Measurements from ENCODE around the gene PFN3.
A peak's percentile ranks its signal among the peaks of the same experiment; 100 is the strongest.

The PFN3 gene

DNA sequence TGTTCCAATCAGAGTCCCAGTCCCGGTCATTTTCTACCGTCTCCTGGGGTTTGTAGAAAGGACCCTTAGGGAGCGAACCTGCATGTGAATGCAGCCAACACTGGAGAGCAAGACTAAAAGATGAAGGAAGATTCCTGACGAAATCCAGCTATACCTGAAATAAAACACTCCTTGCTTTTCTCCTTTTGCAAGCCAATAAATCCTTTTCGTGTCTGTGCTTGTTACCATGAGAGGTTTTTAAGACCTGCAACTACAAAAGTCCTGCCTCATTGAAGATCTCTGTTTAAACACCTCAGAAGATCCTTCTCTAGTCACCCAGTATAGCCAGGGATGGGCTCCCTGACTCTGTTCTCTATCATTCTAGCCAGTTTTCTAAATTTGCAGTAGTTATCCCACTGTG lies 26.2 kb downstream of the PFN3 start:
- Histone ChIP-seq H3K9me3 (ENCODE audit: control insufficient read depth in 1 of 2, low read length in 2 of 2) (no peaks in the 10 kb centered on the region), H3K4me1 (ENCODE audit: control insufficient read depth in 1 of 2, insufficient read depth in 2 of 2, low read length in 2 of 2) (peaks cover 4 to 8% of the 10 kb centered on the region in 2 donors), H3K4me3 (ENCODE audit: low read depth in 1 of 2, low read length in 2 of 2) (no peak overlapping the region), H3K36me3 (ENCODE audit: control insufficient read depth in 1 of 2, insufficient read depth in 2 of 2, low read length in 2 of 2) (no peaks in the 10 kb centered on the region), H3K27ac (ENCODE audit: low read length) (no peak overlapping the region), H3K27me3 (ENCODE audit: low read depth, low read length) (no peaks in the 10 kb centered on the region)

DNA sequence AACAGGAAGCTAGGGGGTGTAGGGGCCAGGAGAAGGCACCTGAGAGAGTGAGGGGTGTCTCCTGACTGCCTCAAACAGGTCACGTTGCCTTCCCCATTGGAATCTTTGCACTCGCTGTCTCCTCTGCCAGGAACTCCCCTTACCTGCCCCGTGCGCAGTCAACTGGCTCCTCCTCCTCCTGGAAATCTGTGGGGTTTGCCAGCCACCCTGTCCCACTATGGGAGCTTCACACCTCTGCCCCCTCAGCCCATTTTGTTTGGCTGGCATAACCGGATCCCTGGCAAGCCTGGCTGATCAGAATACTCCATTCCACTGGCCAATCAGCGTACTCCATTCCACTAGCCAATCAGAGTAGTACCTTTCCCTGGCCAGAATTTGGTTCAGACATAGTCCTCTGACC lies 26.7 kb downstream of the PFN3 start:
- Histone ChIP-seq H3K27me3 (ENCODE audit: low read depth, low read length) (no peaks in the 10 kb centered on the region), H3K36me3 (ENCODE audit: control insufficient read depth in 1 of 2, insufficient read depth in 2 of 2, low read length in 2 of 2) (no peaks in the 10 kb centered on the region), H3K9me3 (ENCODE audit: control insufficient read depth in 1 of 2, low read length in 2 of 2) (no peaks in the 10 kb centered on the region), H3K4me3 (ENCODE audit: low read depth in 1 of 2, low read length in 2 of 2) (no peak overlapping the region), H3K27ac (ENCODE audit: low read length) (no peak overlapping the region), H3K4me1 (ENCODE audit: control insufficient read depth in 1 of 2, insufficient read depth in 2 of 2, low read length in 2 of 2) (peaks cover 4 to 8% of the 10 kb centered on the region in 2 donors)

DNA sequence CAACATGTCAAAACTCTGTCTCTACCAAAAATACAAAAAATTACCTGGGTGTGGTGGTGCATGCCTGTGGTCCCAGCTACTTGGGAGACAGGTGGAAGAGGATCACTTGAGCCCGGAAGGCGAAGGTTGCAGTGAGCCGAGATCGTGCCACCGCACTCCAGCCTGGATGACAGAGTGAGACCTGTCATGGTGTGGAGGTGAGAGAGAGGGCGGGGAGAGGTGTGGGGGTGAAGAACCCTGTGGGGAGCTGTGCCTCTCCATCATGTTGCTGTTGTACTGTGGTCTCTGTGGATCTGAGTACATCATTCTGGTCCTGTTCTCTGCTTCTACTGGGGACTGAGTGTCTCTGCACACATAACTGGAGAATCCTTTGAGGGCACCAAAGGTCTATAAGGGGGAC lies 27.6 kb downstream of the PFN3 start:
- no peaks in the 10 kb centered on the region for H3K36me3 ChIP-seq (ENCODE audit: control insufficient read depth in 1 of 2, insufficient read depth in 2 of 2, low read length in 2 of 2)
- no peak overlapping the region for H3K27ac ChIP-seq (ENCODE audit: low read length)
- H3K4me3 ChIP-seq (ENCODE audit: low read depth in 1 of 2, low read length in 2 of 2) = no peak overlapping the region
- no peaks in the 10 kb centered on the region for H3K27me3 ChIP-seq (ENCODE audit: low read depth, low read length)
- peaks cover 4 to 8% of the 10 kb centered on the region in 2 donors for H3K4me1 ChIP-seq (ENCODE audit: control insufficient read depth in 1 of 2, insufficient read depth in 2 of 2, low read length in 2 of 2)
- H3K9me3 ChIP-seq (ENCODE audit: control insufficient read depth in 1 of 2, low read length in 2 of 2) = no peaks in the 10 kb centered on the region

DNA sequence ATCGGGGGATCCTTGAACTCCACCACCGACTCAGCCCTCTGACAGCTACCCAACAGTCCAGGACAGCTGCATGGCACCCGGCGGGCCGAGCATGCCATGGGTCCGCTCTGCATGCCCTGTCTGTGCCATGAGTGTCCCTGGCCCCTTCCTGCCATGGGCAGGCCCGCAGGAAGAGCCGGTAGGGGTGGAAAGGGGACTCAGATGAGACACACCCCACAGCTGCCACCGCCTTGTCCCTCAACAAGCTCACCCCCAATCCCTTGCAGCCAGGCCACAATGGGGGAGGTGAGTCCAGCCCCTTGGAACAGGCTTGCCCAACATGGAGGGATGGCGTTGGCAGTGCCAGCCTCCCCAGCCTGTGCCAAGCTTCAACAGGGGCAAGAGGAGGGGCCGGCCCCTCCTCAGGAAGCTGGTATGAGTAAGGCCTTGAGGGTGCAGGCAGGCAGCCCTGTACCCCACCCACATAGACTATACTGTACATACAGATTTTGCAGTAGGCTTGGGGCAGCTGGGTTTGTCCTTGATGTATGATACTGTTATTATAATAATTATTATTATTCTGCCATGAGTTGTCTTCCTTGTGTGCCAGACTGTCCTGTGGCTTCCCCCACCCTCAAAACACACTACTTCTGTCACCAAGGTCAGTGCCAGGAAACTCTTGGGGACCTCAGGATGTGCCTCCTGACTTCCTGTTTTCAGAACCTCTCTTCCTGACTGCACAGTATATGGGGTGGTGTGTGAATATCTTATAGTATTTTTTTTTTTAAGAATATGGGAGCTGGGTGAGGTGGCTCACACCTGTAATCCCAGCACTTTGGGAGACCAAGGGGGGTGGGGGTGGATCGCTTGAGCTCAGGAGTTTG lies 28.2 kb downstream of the PFN3 start:
- H3K9me3 ChIP-seq (ENCODE audit: control insufficient read depth in 1 of 2, low read length in 2 of 2) = no peaks in the 10 kb centered on the region
- no peak overlapping the region for H3K27ac ChIP-seq (ENCODE audit: low read length)
- no peaks in the 10 kb centered on the region for H3K36me3 ChIP-seq (ENCODE audit: control insufficient read depth in 1 of 2, insufficient read depth in 2 of 2, low read length in 2 of 2)
- no peak overlapping the region for H3K4me3 ChIP-seq (ENCODE audit: low read depth in 1 of 2, low read length in 2 of 2)
- H3K4me1 ChIP-seq (ENCODE audit: control insufficient read depth in 1 of 2, insufficient read depth in 2 of 2, low read length in 2 of 2) = peaks cover 4 to 8% of the 10 kb centered on the region in 2 donors
- no peaks in the 10 kb centered on the region for H3K27me3 ChIP-seq (ENCODE audit: low read depth, low read length)

DNA sequence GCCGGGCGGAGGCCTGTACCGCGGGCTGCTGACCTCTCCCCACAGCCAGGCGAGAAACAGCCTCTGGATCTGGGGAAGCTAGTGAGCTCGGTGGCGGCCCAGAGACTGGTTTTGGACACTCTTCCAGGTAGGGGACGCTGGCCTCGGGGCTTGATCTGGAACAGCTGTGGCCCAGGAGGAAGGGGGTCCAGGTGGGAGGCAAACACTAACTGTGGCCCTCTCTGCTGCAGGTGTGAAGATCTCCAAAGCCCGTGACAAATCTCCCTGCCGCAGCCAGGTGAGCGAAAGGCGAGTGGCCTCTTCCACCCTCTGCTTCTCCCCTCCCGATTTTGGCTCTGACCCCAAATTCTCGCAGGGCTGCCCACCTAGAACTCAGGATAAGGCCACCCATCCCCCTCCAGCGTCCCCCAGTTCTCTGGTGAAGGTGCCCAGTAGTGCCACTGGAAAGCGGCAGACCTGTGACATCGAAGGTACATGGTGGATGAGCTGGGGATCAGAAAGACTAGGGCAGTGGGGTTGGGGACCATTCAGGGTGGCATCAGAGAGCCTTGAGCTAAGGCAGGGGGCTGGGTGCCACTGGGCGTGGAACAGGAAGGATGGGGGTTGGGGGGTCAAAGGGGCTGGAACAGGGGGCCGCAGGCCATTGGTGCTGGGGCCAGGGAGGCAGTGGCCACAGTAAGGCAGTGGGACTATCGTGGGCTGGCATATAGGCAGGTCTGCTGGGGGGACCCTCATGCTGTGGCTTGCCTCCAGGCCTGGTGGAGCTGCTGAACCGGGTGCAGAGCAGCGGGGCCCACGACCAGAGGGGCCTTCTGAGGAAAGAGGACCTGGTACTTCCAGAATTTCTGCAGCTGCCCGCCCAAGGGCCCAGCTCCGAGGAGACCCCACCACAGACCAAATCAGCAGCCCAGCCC lies 29.1 kb downstream of the PFN3 start:
- Histone ChIP-seq H3K36me3 (ENCODE audit: control insufficient read depth in 1 of 2, insufficient read depth in 2 of 2, low read length in 2 of 2) (no peaks in the 10 kb centered on the region), H3K9me3 (ENCODE audit: control insufficient read depth in 1 of 2, low read length in 2 of 2) (no peaks in the 10 kb centered on the region), H3K4me1 (ENCODE audit: control insufficient read depth in 1 of 2, insufficient read depth in 2 of 2, low read length in 2 of 2) (peaks cover 4 to 8% of the 10 kb centered on the region in 2 donors), H3K27ac (ENCODE audit: low read length) (peak overlapping the region; percentile 23), H3K27me3 (ENCODE audit: low read depth, low read length) (no peaks in the 10 kb centered on the region), H3K4me3 (ENCODE audit: low read depth in 1 of 2, low read length in 2 of 2) (peak overlapping the region in 1 of 2 donors; percentile 53)

DNA sequence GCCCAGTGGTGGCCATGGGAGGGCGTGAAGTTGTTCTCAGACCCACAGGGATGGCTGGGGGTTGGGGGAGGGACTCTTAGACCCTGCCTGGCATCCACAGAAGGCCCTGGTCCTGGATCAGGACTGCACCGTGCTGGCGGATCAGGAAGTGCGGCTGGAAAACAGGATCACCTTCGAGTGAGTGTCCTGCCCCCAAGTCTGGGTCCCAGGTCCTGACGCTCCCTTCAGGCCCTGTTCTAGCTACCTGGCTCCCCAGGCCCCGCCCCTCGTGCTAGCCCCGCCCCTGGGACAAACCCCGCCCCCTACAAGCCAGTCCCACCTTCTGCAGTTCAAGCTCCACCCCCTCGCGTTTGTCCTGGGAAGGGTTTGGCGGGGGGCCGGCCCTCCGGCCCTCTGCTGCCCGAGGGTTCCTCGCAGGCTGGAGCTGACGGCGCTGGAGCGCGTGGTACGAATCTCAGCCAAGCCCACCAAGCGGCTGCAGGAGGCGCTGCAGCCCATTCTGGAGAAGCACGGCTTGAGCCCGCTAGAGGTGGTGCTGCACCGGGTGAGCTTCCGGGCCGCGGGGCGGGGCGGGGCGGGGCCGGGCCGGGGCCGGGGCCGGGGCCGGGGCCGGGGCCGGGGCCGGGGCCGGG lies 29.9 kb downstream of the PFN3 start:
- Histone ChIP-seq H3K27me3 (ENCODE audit: low read depth, low read length) (no peaks in the 10 kb centered on the region), H3K4me1 (ENCODE audit: control insufficient read depth in 1 of 2, insufficient read depth in 2 of 2, low read length in 2 of 2) (peaks cover 6 to 16% of the 10 kb centered on the region in 2 donors), H3K9me3 (ENCODE audit: control insufficient read depth in 1 of 2, low read length in 2 of 2) (no peaks in the 10 kb centered on the region), H3K4me3 (ENCODE audit: low read depth in 1 of 2, low read length in 2 of 2) (no peak overlapping the region), H3K36me3 (ENCODE audit: control insufficient read depth in 1 of 2, insufficient read depth in 2 of 2, low read length in 2 of 2) (no peaks in the 10 kb centered on the region), H3K27ac (ENCODE audit: low read length) (no peak overlapping the region)

DNA sequence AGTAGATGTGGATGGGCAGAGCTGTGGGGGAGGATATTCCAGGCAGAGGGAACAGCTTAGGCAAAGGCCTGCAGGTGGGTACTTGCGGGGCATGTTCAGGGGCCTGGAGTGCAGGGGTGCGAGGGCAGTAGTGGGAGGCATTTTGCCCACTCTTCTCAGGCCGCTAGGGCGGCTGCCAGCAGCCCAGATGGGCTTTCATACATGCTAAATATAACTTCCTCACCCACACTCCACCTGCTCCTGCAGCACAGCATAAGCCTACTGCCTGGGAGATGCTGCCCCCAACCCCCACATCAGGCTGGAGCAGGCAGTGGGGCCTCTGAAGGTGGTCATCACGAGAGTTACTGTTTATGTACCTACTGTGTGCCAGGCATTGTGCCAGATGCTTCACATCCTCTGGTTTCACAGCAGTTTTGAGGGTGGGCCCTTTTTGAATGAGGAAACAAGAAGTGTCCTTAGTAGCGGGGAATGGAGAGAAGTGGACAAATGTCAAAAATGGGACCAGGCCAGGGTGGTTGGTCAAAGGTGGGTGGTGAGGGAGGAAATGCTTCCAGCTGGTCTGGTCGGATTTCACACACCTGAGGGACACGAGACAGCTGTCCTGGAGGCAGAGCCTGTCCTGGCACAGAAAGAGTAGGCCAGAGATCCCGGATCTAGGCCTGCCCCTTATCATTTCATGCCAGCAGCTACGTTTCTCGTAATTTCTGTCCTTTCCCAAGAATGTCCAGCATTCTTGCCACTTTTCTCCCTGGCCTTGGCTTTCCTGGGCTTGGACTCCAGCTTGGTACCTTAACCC lies 30.6 kb downstream of the PFN3 start:
- Histone ChIP-seq H3K27me3 (ENCODE audit: low read depth, low read length) (no peaks in the 10 kb centered on the region), H3K4me3 (ENCODE audit: low read depth in 1 of 2, low read length in 2 of 2) (no peak overlapping the region), H3K27ac (ENCODE audit: low read length) (no peak overlapping the region), H3K4me1 (ENCODE audit: control insufficient read depth in 1 of 2, insufficient read depth in 2 of 2, low read length in 2 of 2) (peaks cover 8 to 17% of the 10 kb centered on the region in 2 donors), H3K9me3 (ENCODE audit: control insufficient read depth in 1 of 2, low read length in 2 of 2) (no peaks in the 10 kb centered on the region), H3K36me3 (ENCODE audit: control insufficient read depth in 1 of 2, insufficient read depth in 2 of 2, low read length in 2 of 2) (no peaks in the 10 kb centered on the region)

DNA sequence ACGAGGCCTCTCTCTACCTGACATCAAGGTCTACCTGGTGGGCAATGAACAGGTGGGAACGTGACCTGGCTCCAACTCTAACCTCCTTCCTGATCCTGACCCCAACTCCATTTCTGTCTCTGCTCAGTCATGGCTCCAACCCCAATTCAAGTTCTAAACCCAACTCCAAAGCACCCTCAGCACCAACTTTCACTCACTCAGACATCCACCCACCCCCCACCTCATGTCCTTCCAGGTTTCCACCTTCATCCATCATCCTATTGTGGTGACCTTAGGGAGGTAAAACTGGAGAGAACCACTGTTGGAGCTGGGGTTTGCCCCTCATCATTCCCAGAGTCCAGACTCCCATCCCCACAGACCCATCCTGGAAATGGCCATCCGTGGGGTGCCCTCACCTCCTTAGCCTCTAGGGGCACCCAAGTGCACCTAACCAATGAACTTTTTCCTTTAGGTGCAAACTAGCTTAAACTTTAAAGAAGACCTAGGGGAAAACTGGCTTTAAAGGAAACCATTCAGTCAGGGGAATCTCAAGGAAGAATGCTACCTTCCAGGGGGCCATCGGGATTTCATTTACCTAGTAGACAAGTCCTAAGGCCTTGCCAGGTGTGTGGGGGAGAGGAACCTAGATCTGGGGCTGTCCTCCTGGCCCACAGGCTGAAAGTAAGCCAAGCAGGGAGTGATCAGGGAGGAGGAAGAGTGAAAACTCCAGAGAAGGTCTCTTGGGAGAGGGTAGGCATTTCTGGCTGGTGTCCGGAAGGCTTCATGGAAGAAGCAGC lies 31.4 kb downstream of the PFN3 start:
- Histone ChIP-seq H3K4me3 (ENCODE audit: low read depth in 1 of 2, low read length in 2 of 2) (no peak overlapping the region), H3K27me3 (ENCODE audit: low read depth, low read length) (no peaks in the 10 kb centered on the region), H3K36me3 (ENCODE audit: control insufficient read depth in 1 of 2, insufficient read depth in 2 of 2, low read length in 2 of 2) (no peaks in the 10 kb centered on the region), H3K4me1 (ENCODE audit: control insufficient read depth in 1 of 2, insufficient read depth in 2 of 2, low read length in 2 of 2) (peaks cover 8 to 20% of the 10 kb centered on the region in 2 donors), H3K9me3 (ENCODE audit: control insufficient read depth in 1 of 2, low read length in 2 of 2) (no peaks in the 10 kb centered on the region), H3K27ac (ENCODE audit: low read length) (no peak overlapping the region)

DNA sequence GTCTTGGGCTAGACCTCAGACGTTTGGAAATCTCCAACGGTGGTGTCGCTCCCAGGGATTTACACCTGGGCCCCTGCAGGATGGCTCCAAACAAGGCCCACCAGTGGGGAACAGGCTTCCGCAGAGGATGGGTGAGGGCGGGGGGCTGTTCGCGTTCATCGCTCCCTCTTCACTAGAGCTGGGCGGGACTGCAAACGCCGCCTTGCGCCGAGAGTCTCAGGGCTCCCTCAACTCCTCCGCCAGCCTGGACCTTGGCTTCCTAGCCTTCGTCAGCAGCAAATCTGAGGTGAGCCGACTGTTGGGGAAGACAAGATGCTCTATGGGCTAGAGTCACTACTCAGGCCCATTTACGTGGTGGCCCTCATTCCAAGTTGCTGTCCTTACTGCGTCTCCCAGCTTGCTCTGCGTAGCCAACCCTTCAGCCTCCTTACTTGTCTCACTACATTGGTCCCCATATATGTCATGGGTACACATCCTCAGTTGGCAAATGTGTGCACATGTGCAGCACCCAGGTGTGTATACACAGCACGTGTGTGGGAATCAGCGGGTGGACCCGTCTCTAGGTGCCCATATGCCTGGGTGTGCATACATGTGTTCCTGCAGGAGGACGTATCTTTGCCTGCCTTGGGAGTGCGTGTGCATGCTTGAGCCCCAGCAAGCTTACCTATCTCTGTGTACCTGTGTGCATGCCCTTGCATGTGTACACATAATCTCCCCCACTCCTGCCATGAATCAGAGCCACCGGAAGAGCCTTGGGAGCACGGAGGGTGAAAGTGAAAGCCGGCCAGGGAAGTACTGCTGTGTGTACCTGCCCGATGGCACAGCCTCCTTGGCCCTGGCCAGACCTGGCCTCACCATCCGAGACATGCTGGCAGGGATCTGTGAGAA lies 32.2 kb downstream of the PFN3 start:
- Histone ChIP-seq H3K4me1 (ENCODE audit: control insufficient read depth in 1 of 2, insufficient read depth in 2 of 2, low read length in 2 of 2) (peaks cover 13 to 27% of the 10 kb centered on the region in 2 donors), H3K27me3 (ENCODE audit: low read depth, low read length) (no peaks in the 10 kb centered on the region), H3K4me3 (ENCODE audit: low read depth in 1 of 2, low read length in 2 of 2) (peak overlapping the region in 1 of 2 donors; percentile 65), H3K36me3 (ENCODE audit: control insufficient read depth in 1 of 2, insufficient read depth in 2 of 2, low read length in 2 of 2) (no peaks in the 10 kb centered on the region), H3K9me3 (ENCODE audit: control insufficient read depth in 1 of 2, low read length in 2 of 2) (no peaks in the 10 kb centered on the region), H3K27ac (ENCODE audit: low read length) (no peak overlapping the region)
